ENCODE results near the gene ATAD3A. TPM values are rescaled to one million over a fixed set of nuclear protein-coding genes. Genes with fewer than 3 reads are reported as not detected.

ATAD3A gene
- total and polyA plus RNA-seq, 2 experiments from 2014 or later = 36.5 to 80.3 TPM

GRCh38 chr1:1569341-1569740 is 57.4 kb downstream of the ATAD3A start:
- Mint-ChIP-seq H3K27me3 (ENCODE audit: insufficient read depth, low read depth, poor library complexity) (peaks cover 21% of the 10 kb centered on the region), H3K27ac (no peak overlapping the region), H3K4me3 (no peak overlapping the region), H3K36me3 (ENCODE audit: low read depth) (peaks cover 65% of the 10 kb centered on the region), H3K9me3 (peaks cover 6% of the 10 kb centered on the region; the same call in 2 of the 3 replicates), H3K4me1 (peaks cover 19% of the 10 kb centered on the region)
- Histone ChIP-seq H3K27me3 (ENCODE audit: insufficient read depth) (no peaks in the 10 kb centered on the region), H4K20me1 (replicated peaks; ENCODE audit: insufficient read depth) (peaks cover 70% of the 10 kb centered on the region), H3K4me1 (ENCODE audit: insufficient read depth) (peaks cover 24% of the 10 kb centered on the region), H3K4me3 (no peak overlapping the region), H2AFZ (no peak overlapping the region), H3K9me2 (ENCODE audit: insufficient read depth) (0 out of 2 replicates have a peak, but pooled peaks cover 3% of the 10 kb centered on the region), H3K36me3 (ENCODE audit: insufficient read depth) (peaks cover 15% of the 10 kb centered on the region), H3K4me2 (no peak overlapping the region), H3K79me2 (replicated peaks; ENCODE audit: insufficient read depth) (peaks cover 100% of the 10 kb centered on the region), H3F3A (replicated peaks; ENCODE audit: low read depth) (peaks cover 37% of the 10 kb centered on the region), H3K27ac (ENCODE audit: low read depth) (peak overlapping the region; percentile 87)
- ATAC-seq = no peak
- no peak for DNase-seq (ENCODE audit: low spot score)
- TF ChIP-seq, protein P1, sequence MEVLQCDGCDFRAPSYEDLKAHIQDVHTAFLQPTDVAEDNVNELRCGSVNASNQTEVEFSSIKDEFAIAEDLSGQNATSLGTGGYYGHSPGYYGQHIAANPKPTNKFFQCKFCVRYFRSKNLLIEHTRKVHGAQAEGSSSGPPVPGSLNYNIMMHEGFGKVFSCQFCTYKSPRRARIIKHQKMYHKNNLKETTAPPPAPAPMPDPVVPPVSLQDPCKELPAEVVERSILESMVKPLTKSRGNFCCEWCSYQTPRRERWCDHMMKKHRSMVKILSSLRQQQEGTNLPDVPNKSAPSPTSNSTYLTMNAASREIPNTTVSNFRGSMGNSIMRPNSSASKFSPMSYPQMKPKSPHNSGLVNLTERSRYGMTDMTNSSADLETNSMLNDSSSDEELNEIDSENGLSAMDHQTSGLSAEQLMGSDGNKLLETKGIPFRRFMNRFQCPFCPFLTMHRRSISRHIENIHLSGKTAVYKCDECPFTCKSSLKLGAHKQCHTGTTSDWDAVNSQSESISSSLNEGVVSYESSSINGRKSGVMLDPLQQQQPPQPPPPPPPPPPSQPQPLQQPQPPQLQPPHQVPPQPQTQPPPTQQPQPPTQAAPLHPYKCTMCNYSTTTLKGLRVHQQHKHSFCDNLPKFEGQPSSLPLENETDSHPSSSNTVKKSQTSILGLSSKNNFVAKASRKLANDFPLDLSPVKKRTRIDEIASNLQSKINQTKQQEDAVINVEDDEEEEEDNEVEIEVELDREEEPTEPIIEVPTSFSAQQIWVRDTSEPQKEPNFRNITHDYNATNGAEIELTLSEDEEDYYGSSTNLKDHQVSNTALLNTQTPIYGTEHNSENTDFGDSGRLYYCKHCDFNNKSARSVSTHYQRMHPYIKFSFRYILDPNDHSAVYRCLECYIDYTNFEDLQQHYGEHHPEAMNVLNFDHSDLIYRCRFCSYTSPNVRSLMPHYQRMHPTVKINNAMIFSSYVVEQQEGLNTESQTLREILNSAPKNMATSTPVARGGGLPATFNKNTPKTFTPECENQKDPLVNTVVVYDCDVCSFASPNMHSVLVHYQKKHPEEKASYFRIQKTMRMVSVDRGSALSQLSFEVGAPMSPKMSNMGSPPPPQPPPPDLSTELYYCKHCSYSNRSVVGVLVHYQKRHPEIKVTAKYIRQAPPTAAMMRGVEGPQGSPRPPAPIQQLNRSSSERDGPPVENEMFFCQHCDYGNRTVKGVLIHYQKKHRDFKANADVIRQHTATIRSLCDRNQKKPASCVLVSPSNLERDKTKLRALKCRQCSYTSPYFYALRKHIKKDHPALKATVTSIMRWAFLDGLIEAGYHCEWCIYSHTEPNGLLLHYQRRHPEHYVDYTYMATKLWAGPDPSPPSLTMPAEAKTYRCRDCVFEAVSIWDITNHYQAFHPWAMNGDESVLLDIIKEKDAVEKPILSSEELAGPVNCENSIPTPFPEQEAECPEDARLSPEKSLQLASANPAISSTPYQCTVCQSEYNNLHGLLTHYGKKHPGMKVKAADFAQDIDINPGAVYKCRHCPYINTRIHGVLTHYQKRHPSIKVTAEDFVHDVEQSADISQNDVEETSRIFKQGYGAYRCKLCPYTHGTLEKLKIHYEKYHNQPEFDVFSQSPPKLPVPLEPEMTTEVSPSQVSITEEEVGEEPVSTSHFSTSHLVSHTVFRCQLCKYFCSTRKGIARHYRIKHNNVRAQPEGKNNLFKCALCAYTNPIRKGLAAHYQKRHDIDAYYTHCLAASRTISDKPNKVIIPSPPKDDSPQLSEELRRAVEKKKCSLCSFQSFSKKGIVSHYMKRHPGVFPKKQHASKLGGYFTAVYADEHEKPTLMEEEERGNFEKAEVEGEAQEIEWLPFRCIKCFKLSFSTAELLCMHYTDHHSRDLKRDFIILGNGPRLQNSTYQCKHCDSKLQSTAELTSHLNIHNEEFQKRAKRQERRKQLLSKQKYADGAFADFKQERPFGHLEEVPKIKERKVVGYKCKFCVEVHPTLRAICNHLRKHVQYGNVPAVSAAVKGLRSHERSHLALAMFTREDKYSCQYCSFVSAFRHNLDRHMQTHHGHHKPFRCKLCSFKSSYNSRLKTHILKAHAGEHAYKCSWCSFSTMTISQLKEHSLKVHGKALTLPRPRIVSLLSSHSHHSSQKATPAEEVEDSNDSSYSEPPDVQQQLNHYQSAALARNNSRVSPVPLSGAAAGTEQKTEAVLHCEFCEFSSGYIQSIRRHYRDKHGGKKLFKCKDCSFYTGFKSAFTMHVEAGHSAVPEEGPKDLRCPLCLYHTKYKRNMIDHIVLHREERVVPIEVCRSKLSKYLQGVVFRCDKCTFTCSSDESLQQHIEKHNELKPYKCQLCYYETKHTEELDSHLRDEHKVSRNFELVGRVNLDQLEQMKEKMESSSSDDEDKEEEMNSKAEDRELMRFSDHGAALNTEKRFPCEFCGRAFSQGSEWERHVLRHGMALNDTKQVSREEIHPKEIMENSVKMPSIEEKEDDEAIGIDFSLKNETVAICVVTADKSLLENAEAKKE (CRISPR knock-in tag; IDR thresholded peaks at IDR 0.05) = no peak
- TF ChIP-seq NANOG (IDR thresholded peaks at IDR 0.05; ENCODE audit: borderline replicate concordance) = no peak

DNA sequence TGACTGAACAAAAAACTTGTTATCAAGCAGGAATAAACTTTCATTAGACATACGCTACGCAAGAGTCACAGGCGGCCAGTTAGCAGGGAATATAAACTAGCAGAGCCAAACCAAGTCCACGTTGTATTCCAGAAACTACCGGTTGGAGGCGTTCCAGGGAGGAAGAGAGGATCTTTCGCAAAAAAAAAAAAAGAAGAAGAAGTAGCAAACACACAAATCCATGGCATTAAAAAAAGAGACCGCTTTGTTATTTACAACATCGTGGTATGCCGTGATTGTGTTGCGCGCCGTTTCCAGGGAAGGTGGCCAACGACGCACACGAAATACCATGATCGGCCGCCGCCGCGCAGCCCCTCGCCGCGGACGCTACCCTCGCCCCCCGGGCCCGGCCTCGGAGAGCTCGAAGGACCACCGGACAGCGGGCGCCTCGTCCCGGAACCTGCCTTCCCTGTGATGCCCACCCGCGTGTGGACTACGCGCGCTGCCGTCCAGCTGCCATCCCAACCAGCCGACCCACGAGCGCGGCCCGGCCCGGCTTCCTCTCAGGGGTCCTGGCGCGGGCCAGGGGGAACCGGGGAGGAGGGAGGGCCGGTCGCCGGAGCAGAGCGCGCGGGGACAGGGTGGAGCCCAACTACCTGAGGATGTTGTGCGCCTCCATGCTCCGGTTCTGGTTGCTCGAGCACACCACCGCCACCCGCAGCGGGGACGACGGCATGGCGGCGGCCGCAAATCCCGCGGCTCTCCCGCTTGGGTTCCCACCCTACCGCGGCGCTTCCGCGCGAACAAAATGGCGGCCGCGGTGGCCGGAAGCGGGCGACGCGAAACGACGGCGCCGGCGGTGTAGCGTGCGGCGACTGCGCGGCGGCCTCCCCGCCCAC is 62.1 kb downstream of the ATAD3A start:
- Histone ChIP-seq H3K9me2 (ENCODE audit: insufficient read depth) (0 out of 2 replicates have a peak, but pooled peaks cover 3% of the 10 kb centered on the region), H3K36me3 (ENCODE audit: insufficient read depth) (peaks cover 9% of the 10 kb centered on the region; the same call in 1 of the 2 replicates), H3K4me1 (ENCODE audit: insufficient read depth) (0 out of 2 replicates have a peak, but pooled peaks cover 2% of the 10 kb centered on the region), H3K4me2 (peak overlapping the region; percentile 92), H3K4me3 (peak overlapping the region; percentile 73), H4K20me1 (replicated peaks; ENCODE audit: insufficient read depth) (peaks cover 26% of the 10 kb centered on the region), H2AFZ (no peak overlapping the region), H3F3A (replicated peaks; ENCODE audit: low read depth) (peaks cover 22% of the 10 kb centered on the region), H3K79me2 (replicated peaks; ENCODE audit: insufficient read depth) (peaks cover 52% of the 10 kb centered on the region), H3K27me3 (ENCODE audit: insufficient read depth) (no peaks in the 10 kb centered on the region), H3K27ac (ENCODE audit: low read depth) (peak overlapping the region; percentile 81)
- Mint-ChIP-seq H3K27me3 (ENCODE audit: insufficient read depth, low read depth, poor library complexity) (peaks cover 19% of the 10 kb centered on the region), H3K36me3 (ENCODE audit: low read depth) (peaks cover 34% of the 10 kb centered on the region), H3K9me3 (peaks cover 6% of the 10 kb centered on the region; the same call in 1 of the 3 replicates), H3K4me1 (peaks cover 13% of the 10 kb centered on the region), H3K27ac (peak overlapping the region; percentile 98), H3K4me3 (peak overlapping the region; percentile 92)
- DNase-seq (ENCODE audit: low spot score) = peak; percentile 76
- TF ChIP-seq EZH2 (IDR thresholded peaks at IDR 0.05; ENCODE audit: low read depth, unreplicated experiment) = no peak
- TF ChIP-seq, protein P2, sequence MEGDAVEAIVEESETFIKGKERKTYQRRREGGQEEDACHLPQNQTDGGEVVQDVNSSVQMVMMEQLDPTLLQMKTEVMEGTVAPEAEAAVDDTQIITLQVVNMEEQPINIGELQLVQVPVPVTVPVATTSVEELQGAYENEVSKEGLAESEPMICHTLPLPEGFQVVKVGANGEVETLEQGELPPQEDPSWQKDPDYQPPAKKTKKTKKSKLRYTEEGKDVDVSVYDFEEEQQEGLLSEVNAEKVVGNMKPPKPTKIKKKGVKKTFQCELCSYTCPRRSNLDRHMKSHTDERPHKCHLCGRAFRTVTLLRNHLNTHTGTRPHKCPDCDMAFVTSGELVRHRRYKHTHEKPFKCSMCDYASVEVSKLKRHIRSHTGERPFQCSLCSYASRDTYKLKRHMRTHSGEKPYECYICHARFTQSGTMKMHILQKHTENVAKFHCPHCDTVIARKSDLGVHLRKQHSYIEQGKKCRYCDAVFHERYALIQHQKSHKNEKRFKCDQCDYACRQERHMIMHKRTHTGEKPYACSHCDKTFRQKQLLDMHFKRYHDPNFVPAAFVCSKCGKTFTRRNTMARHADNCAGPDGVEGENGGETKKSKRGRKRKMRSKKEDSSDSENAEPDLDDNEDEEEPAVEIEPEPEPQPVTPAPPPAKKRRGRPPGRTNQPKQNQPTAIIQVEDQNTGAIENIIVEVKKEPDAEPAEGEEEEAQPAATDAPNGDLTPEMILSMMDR (conservative IDR thresholded peaks at IDR 0.05; ENCODE audit: low read depth in 2 of 2) = peak; percentile 36 to 46
- ATAC-seq = peak; percentile 59

Measured in GM23338 (cell line).